HL-60 (cell line): ENCODE data around the gene CASQ2.

Experiments
- CTCF ChIP-seq: IDR thresholded peaks from one replicate; pipeline ENCODE4 v1.5.1; 2011; ENCODE audit warnings: low read length, control low read depth, inconsistent platforms; ENCODE audit not compliant: insufficient read depth
- GABPA ChIP-seq: IDR thresholded peaks from 2 replicates; pipeline ENCODE4 v1.6.1; 2012; ENCODE audit warnings: low read depth
- POLR2AphosphoS5 ChIP-seq: IDR thresholded peaks from 2 replicates; pipeline ENCODE4 v1.6.1; 2012; ENCODE audit warnings: low read depth
- REST ChIP-seq: IDR thresholded peaks from 2 replicates; pipeline ENCODE4 v1.6.1; 2012; ENCODE audit warnings: low read depth; ENCODE audit not compliant: insufficient replicate concordance

- no peak for TF ChIP-seq CTCF
- no peak for TF ChIP-seq POLR2AphosphoS5
- TF ChIP-seq REST = no peak
- TF ChIP-seq GABPA = no peak
Measured at GRCh38 chr1:115748401-115749150, 19.9 kb downstream of the CASQ2 start.
